Activated CD8-positive, alpha-beta T cell treated with anti-CD3 and anti-CD28 coated beads, Interleukin-2, amount 10 ng/mL, durations not matched to agents 7 days and 5 days (primary cell): Measurements from ENCODE around the gene ARX. TPM values are rescaled to one million over a fixed set of nuclear protein-coding genes. Genes with fewer than 3 reads are reported as not detected.

Source experiments
- ATAC-seq: fragments of 150-1000 bp; cut with Tn5 transposase; one replicate; pipeline ENCODE4 v1.10.0; 2021; ENCODE audit warnings: moderate library complexity
- CTCF ChIA-PET: fragments of 350-600 bp; sonication (Branson Sonifier 250); formaldehyde crosslinking; loops from one replicate; lab custom pipeline; 2021; ENCODE audit warnings: antibody characterized with exemption; lab: Charles Lee
- POLR2A ChIA-PET: fragments of 350-600 bp; sonication (Branson Sonifier 250); formaldehyde crosslinking; loops from one replicate; lab custom pipeline; 2021; ENCODE audit warnings: antibody characterized with exemption; lab: Charles Lee
- DNase-seq: peaks from one replicate; pipeline ENCODE4 v3.0.0-alpha.2; 2020
- H3K27ac Mint-ChIP-seq: one replicate; pipeline ENCODE4 v1.8.0; 2021; ENCODE audit warnings: mild to moderate bottlenecking, mixed read lengths
- H3K27me3 Mint-ChIP-seq: one replicate; pipeline ENCODE4 v1.8.0; 2021; ENCODE audit warnings: low read depth, mixed read lengths
- H3K36me3 Mint-ChIP-seq: one replicate; pipeline ENCODE4 v1.8.0; 2021; ENCODE audit warnings: low read depth, mixed read lengths
- H3K4me1 Mint-ChIP-seq: one replicate; pipeline ENCODE4 v1.8.0; 2021; ENCODE audit warnings: low read depth, mixed read lengths
- H3K4me3 Mint-ChIP-seq: one replicate; pipeline ENCODE4 v1.8.0; 2021; ENCODE audit warnings: mild to moderate bottlenecking, mixed read lengths
- H3K9me3 Mint-ChIP-seq: one replicate; pipeline ENCODE4 v1.8.0; 2022; ENCODE audit warnings: mixed read lengths; ENCODE audit not compliant: insufficient read depth
- total RNA-seq, 2 experiments: library from RNA; stranded (reverse); gene quantifications; one replicate each; pipeline ENCODE4 v1.2.3, GENCODE V29; 2021

Gene ARX
- total RNA-seq, 2 experiments from 2014 or later = not detected

GRCh38 chrX:24987731-24988130, 28.0 kb downstream of the ARX start:
- ATAC-seq = no peak
- Mint-ChIP-seq H3K36me3 (peaks cover 8% of the 10 kb centered on the region), H3K4me1 (no peaks in the 10 kb centered on the region), H3K4me3 (no peak overlapping the region), H3K9me3 (no peaks in the 10 kb centered on the region), H3K27me3 (no peaks in the 10 kb centered on the region), H3K27ac (no peak overlapping the region)
- POLR2A ChIA-PET = interaction anchor here (0.6 kb wide), 1 partner anchor 131 kb away, joined by 7 read pairs; no protein-coding TSS in a partner anchor
- no peak for DNase-seq
- CTCF ChIA-PET = no interaction called here

- ATAC-seq = no peak
- H3K27me3 Mint-ChIP-seq = no peaks in the 10 kb centered on the region
- CTCF ChIA-PET = no interaction called here
Observed at GRCh38 chrX:24985120-24985519, 30.6 kb downstream of the ARX start.

GRCh38 chrX:24983931-24984330, 31.8 kb downstream of the ARX start:
- CTCF ChIA-PET = no interaction called here
- no peaks in the 10 kb centered on the region for H3K4me1 Mint-ChIP-seq
- POLR2A ChIA-PET = no interaction called here
- H3K36me3 Mint-ChIP-seq = peaks cover 8% of the 10 kb centered on the region
- DNase-seq (no peak), ATAC-seq (no peak)
- no peak overlapping the region for H3K4me3 Mint-ChIP-seq
- H3K9me3 Mint-ChIP-seq = no peaks in the 10 kb centered on the region
- no peak overlapping the region for H3K27ac Mint-ChIP-seq
- H3K27me3 Mint-ChIP-seq = no peaks in the 10 kb centered on the region

More at GRCh38 chrX:24985120-24985519, 30.6 kb downstream of the ARX start:
- Mint-ChIP-seq H3K4me3 (no peak overlapping the region), H3K27ac (no peak overlapping the region), H3K4me1 (no peaks in the 10 kb centered on the region), H3K9me3 (no peaks in the 10 kb centered on the region), H3K36me3 (peaks cover 8% of the 10 kb centered on the region)
- DNase-seq = no peak
- POLR2A ChIA-PET = no interaction called here

GRCh38 chrX:24982306-24982965, 33.3 kb downstream of the ARX start:
- DNase-seq = no peak
- no peaks in the 10 kb centered on the region for H3K27me3 Mint-ChIP-seq
- no peak overlapping the region for H3K27ac Mint-ChIP-seq
- no peak overlapping the region for H3K4me3 Mint-ChIP-seq
- ChIA-PET POLR2A (no interaction called here), CTCF (no interaction called here)
- H3K4me1 Mint-ChIP-seq = no peaks in the 10 kb centered on the region
- peaks cover 7% of the 10 kb centered on the region for H3K36me3 Mint-ChIP-seq
- no peaks in the 10 kb centered on the region for H3K9me3 Mint-ChIP-seq
- no peak for ATAC-seq

- ChIA-PET POLR2A (no interaction called here), CTCF (no interaction called here)
- DNase-seq (no peak), ATAC-seq (no peak)
- Mint-ChIP-seq H3K9me3 (no peaks in the 10 kb centered on the region), H3K4me1 (no peaks in the 10 kb centered on the region), H3K36me3 (peaks cover 1% of the 10 kb centered on the region), H3K4me3 (no peak overlapping the region), H3K27me3 (no peaks in the 10 kb centered on the region), H3K27ac (no peak overlapping the region)
Observed at GRCh38 chrX:24981030-24981429, 34.7 kb downstream of the ARX start.

GRCh38 chrX:24979081-24979480, 36.7 kb downstream of the ARX start:
- CTCF ChIA-PET = no interaction called here
- Mint-ChIP-seq H3K27ac (no peak overlapping the region), H3K27me3 (no peaks in the 10 kb centered on the region), H3K36me3 (peaks cover 4% of the 10 kb centered on the region), H3K4me3 (no peak overlapping the region), H3K9me3 (no peaks in the 10 kb centered on the region), H3K4me1 (no peaks in the 10 kb centered on the region)
- DNase-seq = no peak
- POLR2A ChIA-PET = no interaction called here
- ATAC-seq = no peak

GRCh38 chrX:24969812-24970211, 46.0 kb downstream of the ARX start:
- Mint-ChIP-seq H3K4me1 (no peaks in the 10 kb centered on the region), H3K9me3 (no peaks in the 10 kb centered on the region), H3K4me3 (no peak overlapping the region), H3K27ac (no peak overlapping the region), H3K27me3 (no peaks in the 10 kb centered on the region), H3K36me3 (peaks cover 19% of the 10 kb centered on the region)
- DNase-seq (no peak), ATAC-seq (no peak)
- ChIA-PET CTCF (no interaction called here), POLR2A (no interaction called here)

GRCh38 chrX:24965372-24965771, 50.4 kb downstream of the ARX start:
- peaks cover 8% of the 10 kb centered on the region for H3K36me3 Mint-ChIP-seq
- no peaks in the 10 kb centered on the region for H3K4me1 Mint-ChIP-seq
- CTCF ChIA-PET = interaction anchor here (1.4 kb wide), 1 partner anchor 127 kb away, joined by 3 read pairs; no protein-coding TSS in a partner anchor
- POLR2A ChIA-PET = no interaction called here
- DNase-seq (no peak), ATAC-seq (no peak)
- no peak overlapping the region for H3K27ac Mint-ChIP-seq
- no peaks in the 10 kb centered on the region for H3K27me3 Mint-ChIP-seq
- H3K4me3 Mint-ChIP-seq = no peak overlapping the region
- H3K9me3 Mint-ChIP-seq = no peaks in the 10 kb centered on the region

- CTCF ChIA-PET = no interaction called here
- POLR2A ChIA-PET = no interaction called here
- Mint-ChIP-seq H3K9me3 (no peaks in the 10 kb centered on the region), H3K36me3 (no peaks in the 10 kb centered on the region), H3K4me1 (no peaks in the 10 kb centered on the region), H3K4me3 (no peak overlapping the region), H3K27me3 (no peaks in the 10 kb centered on the region), H3K27ac (no peak overlapping the region)
- ATAC-seq (no peak), DNase-seq (no peak)
Observed at GRCh38 chrX:24963823-24964222, 51.9 kb downstream of the ARX start.

GRCh38 chrX:24961809-24962208, 54.0 kb downstream of the ARX start:
- Mint-ChIP-seq H3K9me3 (no peaks in the 10 kb centered on the region), H3K36me3 (peaks cover 4% of the 10 kb centered on the region), H3K27me3 (no peaks in the 10 kb centered on the region), H3K4me1 (no peaks in the 10 kb centered on the region), H3K4me3 (no peak overlapping the region), H3K27ac (no peak overlapping the region)
- no peak for ATAC-seq
- ChIA-PET CTCF (no interaction called here), POLR2A (no interaction called here)
- DNase-seq = no peak

- Mint-ChIP-seq H3K36me3 (peaks cover 6% of the 10 kb centered on the region), H3K4me3 (no peak overlapping the region), H3K4me1 (peaks cover 10% of the 10 kb centered on the region), H3K27me3 (no peaks in the 10 kb centered on the region), H3K27ac (no peak overlapping the region), H3K9me3 (no peaks in the 10 kb centered on the region)
- ATAC-seq = no peak
- CTCF ChIA-PET = no interaction called here
- POLR2A ChIA-PET = no interaction called here
- no peak for DNase-seq
Observed at GRCh38 chrX:24956828-24957227, 58.9 kb downstream of the ARX start.

GRCh38 chrX:24955372-24955930, 60.3 kb downstream of the ARX start:
- ChIA-PET CTCF (no interaction called here), POLR2A (no interaction called here)
- no peaks in the 10 kb centered on the region for H3K27me3 Mint-ChIP-seq
- H3K36me3 Mint-ChIP-seq = peaks cover 6% of the 10 kb centered on the region
- H3K4me3 Mint-ChIP-seq = no peak overlapping the region
- peaks cover 10% of the 10 kb centered on the region for H3K4me1 Mint-ChIP-seq
- no peaks in the 10 kb centered on the region for H3K9me3 Mint-ChIP-seq
- H3K27ac Mint-ChIP-seq = no peak overlapping the region
- DNase-seq (no peak), ATAC-seq (no peak)
